ENCODE results near the gene FAM149A. TPM values are rescaled to one million over a fixed set of nuclear protein-coding genes. Genes with fewer than 3 reads are reported as not detected.
A peak's percentile ranks its signal among the peaks of the same experiment; 100 is the strongest.

The FAM149A gene
- total RNA-seq, 6 experiments from 2014 or later, result not detected

DNA sequence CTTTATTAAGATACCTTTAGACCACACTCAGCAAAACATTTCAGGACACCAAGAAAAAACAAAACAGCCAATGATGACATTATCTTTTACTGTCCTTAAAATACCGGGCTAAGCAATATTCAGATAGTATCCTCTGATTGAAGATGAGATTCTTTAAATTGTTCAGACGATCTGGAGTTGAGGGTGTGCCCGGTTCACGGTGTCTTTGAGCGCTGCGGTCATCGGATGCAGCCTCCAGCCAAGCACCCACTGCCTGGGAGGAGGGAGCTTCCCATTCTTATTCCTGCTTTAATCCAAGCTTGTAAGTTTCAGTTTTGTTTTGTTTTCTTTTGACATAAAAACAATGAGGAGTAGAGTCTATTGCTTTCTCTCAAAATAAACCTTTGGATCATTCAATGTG lies 14.1 kb downstream of the FAM149A start:
- Mint-ChIP-seq H3K27me3 (ENCODE audit: insufficient read depth) (peaks cover 10% of the 10 kb centered on the region), H3K27ac (no peak overlapping the region), H3K36me3 (ENCODE audit: low read depth) (no peaks in the 10 kb centered on the region), H3K9me3 (no peaks in the 10 kb centered on the region), H3K4me1 (ENCODE audit: low read depth) (no peaks in the 10 kb centered on the region), H3K4me3 (0 out of 2 replicates have a peak overlapping the region, but pooled peaks have one; percentile 23)
- TF ChIP-seq, protein P1, sequence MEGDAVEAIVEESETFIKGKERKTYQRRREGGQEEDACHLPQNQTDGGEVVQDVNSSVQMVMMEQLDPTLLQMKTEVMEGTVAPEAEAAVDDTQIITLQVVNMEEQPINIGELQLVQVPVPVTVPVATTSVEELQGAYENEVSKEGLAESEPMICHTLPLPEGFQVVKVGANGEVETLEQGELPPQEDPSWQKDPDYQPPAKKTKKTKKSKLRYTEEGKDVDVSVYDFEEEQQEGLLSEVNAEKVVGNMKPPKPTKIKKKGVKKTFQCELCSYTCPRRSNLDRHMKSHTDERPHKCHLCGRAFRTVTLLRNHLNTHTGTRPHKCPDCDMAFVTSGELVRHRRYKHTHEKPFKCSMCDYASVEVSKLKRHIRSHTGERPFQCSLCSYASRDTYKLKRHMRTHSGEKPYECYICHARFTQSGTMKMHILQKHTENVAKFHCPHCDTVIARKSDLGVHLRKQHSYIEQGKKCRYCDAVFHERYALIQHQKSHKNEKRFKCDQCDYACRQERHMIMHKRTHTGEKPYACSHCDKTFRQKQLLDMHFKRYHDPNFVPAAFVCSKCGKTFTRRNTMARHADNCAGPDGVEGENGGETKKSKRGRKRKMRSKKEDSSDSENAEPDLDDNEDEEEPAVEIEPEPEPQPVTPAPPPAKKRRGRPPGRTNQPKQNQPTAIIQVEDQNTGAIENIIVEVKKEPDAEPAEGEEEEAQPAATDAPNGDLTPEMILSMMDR (IDR thresholded peaks at IDR 0.05), result no peak
- DNase-seq, result no peak

DNA sequence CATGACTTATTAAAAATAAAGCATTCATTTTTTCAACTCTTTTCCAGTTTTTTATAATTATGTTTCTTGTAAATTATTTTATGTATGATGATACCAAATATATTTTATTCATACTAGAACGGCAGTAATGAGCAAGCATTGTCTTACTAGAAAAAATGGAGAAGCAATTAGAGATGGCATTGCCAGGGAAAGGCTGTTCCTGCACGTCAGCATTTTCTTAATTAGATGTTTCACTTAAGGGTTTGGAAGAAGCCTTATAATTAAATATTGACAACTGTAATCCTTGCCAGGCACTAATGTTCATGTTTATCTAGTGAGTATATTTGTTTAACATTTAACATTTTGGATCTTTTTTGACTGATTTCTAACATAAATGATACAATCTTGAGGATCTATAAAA lies 16.6 kb downstream of the FAM149A start:
- Mint-ChIP-seq H3K36me3 (ENCODE audit: low read depth) (no peaks in the 10 kb centered on the region), H3K9me3 (no peaks in the 10 kb centered on the region; the same call in 1 of the 2 replicates), H3K27me3 (ENCODE audit: insufficient read depth) (peaks cover 12% of the 10 kb centered on the region), H3K27ac (no peak overlapping the region), H3K4me3 (no peak overlapping the region), H3K4me1 (ENCODE audit: low read depth) (no peaks in the 10 kb centered on the region)
- TF ChIP-seq, protein P1 (IDR thresholded peaks at IDR 0.05), result no peak
- DNase-seq, result no peak

GRCh38 chr4:186128842-186129241 lies 24.3 kb downstream of the FAM149A start:
- no peak overlapping the region for H3K27ac Mint-ChIP-seq

GRCh38 chr4:186131935-186132334 lies 27.4 kb downstream of the FAM149A start:
- H3K4me3 Mint-ChIP-seq, result no peak overlapping the region
- H3K27me3 Mint-ChIP-seq (ENCODE audit: insufficient read depth), result peaks cover 18% of the 10 kb centered on the region
- H3K36me3 Mint-ChIP-seq (ENCODE audit: low read depth), result no peaks in the 10 kb centered on the region
- H3K9me3 Mint-ChIP-seq, result no peaks in the 10 kb centered on the region
- DNase-seq, result no peak
- TF ChIP-seq, protein P1 (IDR thresholded peaks at IDR 0.05), result no peak
- H3K27ac Mint-ChIP-seq, result no peak overlapping the region
- no peaks in the 10 kb centered on the region; the same call in 1 of the 2 replicates for H3K4me1 Mint-ChIP-seq (ENCODE audit: low read depth)

More at GRCh38 chr4:186128842-186129241, 24.3 kb downstream of the FAM149A start:
- Mint-ChIP-seq H3K9me3 (no peaks in the 10 kb centered on the region; the same call in 1 of the 2 replicates), H3K4me3 (no peak overlapping the region), H3K36me3 (ENCODE audit: low read depth) (no peaks in the 10 kb centered on the region), H3K27me3 (ENCODE audit: insufficient read depth) (peaks cover 17% of the 10 kb centered on the region), H3K4me1 (ENCODE audit: low read depth) (no peaks in the 10 kb centered on the region; the same call in 1 of the 2 replicates)
- no peak for DNase-seq
- TF ChIP-seq, protein P1 (IDR thresholded peaks at IDR 0.05), result no peak

DNA sequence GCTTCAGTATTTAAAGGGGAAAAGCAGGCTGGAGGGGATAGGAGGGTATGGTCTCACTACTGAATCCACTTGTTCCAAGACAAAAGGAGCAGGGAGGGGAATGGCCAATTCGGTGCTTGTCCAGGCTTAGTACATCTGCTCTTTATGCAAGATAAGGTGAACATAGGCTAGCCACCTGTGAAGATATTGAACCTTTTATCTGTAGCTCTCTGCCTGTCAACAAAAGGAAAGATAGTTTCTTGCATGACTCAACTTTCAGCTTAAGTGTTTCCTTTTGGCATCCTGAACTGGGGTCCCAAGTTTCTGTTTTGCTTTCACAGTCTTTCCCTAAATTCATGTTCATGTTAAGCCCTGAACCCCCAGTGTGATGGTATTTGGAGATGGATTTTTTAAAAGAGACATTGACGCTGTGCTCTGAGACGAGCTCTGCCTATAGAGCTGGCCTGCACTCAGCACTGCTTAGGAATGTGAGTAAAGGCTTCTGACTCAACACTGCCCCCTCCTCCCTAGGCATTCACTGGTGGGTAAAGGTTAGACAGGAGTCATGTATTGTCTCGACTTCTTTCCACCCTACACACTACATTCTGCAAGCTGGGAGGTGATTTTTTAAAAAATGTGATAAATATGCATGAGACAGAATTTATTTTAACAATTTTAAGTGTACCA lies 28.2 kb downstream of the FAM149A start:
- Mint-ChIP-seq H3K4me3 (no peak overlapping the region), H3K27ac (no peak overlapping the region), H3K9me3 (no peaks in the 10 kb centered on the region), H3K36me3 (ENCODE audit: low read depth) (no peaks in the 10 kb centered on the region), H3K4me1 (ENCODE audit: low read depth) (no peaks in the 10 kb centered on the region; the same call in 1 of the 2 replicates), H3K27me3 (ENCODE audit: insufficient read depth) (peaks cover 18% of the 10 kb centered on the region)
- DNase-seq, result no peak
- TF ChIP-seq, protein P1 (IDR thresholded peaks at IDR 0.05), result no peak
